NCI-H82 treated with DMSO at 0.1 percent for 48 hours (cell line): Measurements from ENCODE around the gene INO80B.
"Not testable (repeated sequence)": the region's sequence is repeated elsewhere in the genome, so short reads cannot be mapped to it uniquely, and the experiment has no call there.

Source experiments
- DNase-seq: peaks from one replicate; lab custom pipeline; 2025; ENCODE audit not compliant: unreplicated experiment; lab: John Stamatoyannopoulos, UW

The INO80B gene

GRCh38 chr2:74447230-74447999, 7.5 kb upstream of the INO80B start:
- no peak for DNase-seq

GRCh38 chr2:74448771-74449170, 6.1 kb upstream of the INO80B start:
- no peak for DNase-seq

GRCh38 chr2:74450570-74451190, 4.2 kb upstream of the INO80B start:
- DNase-seq = no peak

GRCh38 chr2:74457129-74457548, 2.3 kb downstream of the INO80B start:
- DNase-seq = no peak

GRCh38 chr2:74457549-74458131, 2.8 kb downstream of the INO80B start:
- DNase-seq = peak; percentile 40

- DNase-seq = peak; percentile 100
Observed at GRCh38 chr2:74458132-74458937, 3.4 kb downstream of the INO80B start, which contains the start of gene WBP1. Gene WBP1 (plus strand): TSS chr2:74458438. CDS start chr2:74458603, 165 bp downstream.

GRCh38 chr2:74458938-74459363, 4.1 kb downstream of the INO80B start:
- DNase-seq = no peak

- DNase-seq = not testable (repeated sequence)
Observed at GRCh38 chr2:74459503-74460118, 4.7 kb downstream of the INO80B start.

GRCh38 chr2:74460187-74460586, 5.3 kb downstream of the INO80B start:
- not testable (repeated sequence) for DNase-seq

GRCh38 chr2:74461187-74462053, 6.5 kb downstream of the INO80B start:
- no peak for DNase-seq

- no peak for DNase-seq
Observed at GRCh38 chr2:74462054-74462785, 7.3 kb downstream of the INO80B start.

- DNase-seq = no peak
Observed at GRCh38 chr2:74462786-74463105, 7.9 kb downstream of the INO80B start.

- no peak for DNase-seq
Observed at GRCh38 chr2:74464406-74464805, 9.5 kb downstream of the INO80B start.

- DNase-seq = not testable (repeated sequence)
Observed at GRCh38 chr2:74470742-74471141, 15.9 kb downstream of the INO80B start.

GRCh38 chr2:74471332-74472065, 16.6 kb downstream of the INO80B start:
- DNase-seq = no peak

GRCh38 chr2:74472086-74472944, 17.4 kb downstream of the INO80B start, which contains the start of gene MRPL53:
Gene MRPL53 (minus strand): TSS chr2:74472680. CDS start chr2:74472660, 20 bp downstream.
- DNase-seq = peak; percentile 73

- DNase-seq = no peak
Observed at GRCh38 chr2:74472945-74473258, 18.0 kb downstream of the INO80B start.

- no peak for DNase-seq
Observed at GRCh38 chr2:74474481-74474880, 19.6 kb downstream of the INO80B start.
